Measurements from ENCODE around the gene DNALI1.

DNA sequence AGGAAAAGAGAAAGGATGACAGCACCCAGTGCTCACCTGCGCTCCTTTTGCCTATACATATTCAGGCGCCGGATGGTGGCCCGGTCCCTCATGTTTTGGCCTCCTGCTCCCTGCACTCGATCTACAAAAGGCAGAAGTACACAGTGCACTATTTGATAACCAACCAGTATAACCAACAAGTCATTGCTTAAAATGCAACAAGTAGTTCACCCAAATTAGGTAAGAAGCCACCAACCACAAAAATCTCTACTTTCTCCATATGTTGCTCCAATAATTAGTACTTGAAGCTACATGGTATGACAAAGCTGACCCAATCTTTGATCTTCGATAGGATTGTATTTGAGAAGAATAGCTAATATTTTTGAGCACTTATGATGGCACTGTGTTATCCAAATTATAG is 37.0 kb downstream of the DNALI1 start:
- TF ChIP-seq STAT1 (IDR thresholded peaks at IDR 0.05; ENCODE audit: unreplicated experiment) (no peak), EZH2 (IDR thresholded peaks at IDR 0.05; ENCODE audit: low read depth, unreplicated experiment) (no peak), POLR2AphosphoS5 (IDR thresholded peaks at IDR 0.05; ENCODE audit: low read depth) (no peak), EZH2phosphoT487 (IDR thresholded peaks at IDR 0.05; ENCODE audit: unreplicated experiment) (no peak), CREB1 (CRISPR knock-in tag; IDR thresholded peaks at IDR 0.05; ENCODE audit: low read depth) (no peak), JUNB (IDR thresholded peaks at IDR 0.05; ENCODE audit: unreplicated experiment) (no peak), NANOG (IDR thresholded peaks at IDR 0.05; ENCODE audit: borderline replicate concordance) (no peak)
- TF ChIP-seq, protein P1, sequence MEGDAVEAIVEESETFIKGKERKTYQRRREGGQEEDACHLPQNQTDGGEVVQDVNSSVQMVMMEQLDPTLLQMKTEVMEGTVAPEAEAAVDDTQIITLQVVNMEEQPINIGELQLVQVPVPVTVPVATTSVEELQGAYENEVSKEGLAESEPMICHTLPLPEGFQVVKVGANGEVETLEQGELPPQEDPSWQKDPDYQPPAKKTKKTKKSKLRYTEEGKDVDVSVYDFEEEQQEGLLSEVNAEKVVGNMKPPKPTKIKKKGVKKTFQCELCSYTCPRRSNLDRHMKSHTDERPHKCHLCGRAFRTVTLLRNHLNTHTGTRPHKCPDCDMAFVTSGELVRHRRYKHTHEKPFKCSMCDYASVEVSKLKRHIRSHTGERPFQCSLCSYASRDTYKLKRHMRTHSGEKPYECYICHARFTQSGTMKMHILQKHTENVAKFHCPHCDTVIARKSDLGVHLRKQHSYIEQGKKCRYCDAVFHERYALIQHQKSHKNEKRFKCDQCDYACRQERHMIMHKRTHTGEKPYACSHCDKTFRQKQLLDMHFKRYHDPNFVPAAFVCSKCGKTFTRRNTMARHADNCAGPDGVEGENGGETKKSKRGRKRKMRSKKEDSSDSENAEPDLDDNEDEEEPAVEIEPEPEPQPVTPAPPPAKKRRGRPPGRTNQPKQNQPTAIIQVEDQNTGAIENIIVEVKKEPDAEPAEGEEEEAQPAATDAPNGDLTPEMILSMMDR (conservative IDR thresholded peaks at IDR 0.05; ENCODE audit: low read depth in 2 of 2): no peak
- TF ChIP-seq, protein P2, sequence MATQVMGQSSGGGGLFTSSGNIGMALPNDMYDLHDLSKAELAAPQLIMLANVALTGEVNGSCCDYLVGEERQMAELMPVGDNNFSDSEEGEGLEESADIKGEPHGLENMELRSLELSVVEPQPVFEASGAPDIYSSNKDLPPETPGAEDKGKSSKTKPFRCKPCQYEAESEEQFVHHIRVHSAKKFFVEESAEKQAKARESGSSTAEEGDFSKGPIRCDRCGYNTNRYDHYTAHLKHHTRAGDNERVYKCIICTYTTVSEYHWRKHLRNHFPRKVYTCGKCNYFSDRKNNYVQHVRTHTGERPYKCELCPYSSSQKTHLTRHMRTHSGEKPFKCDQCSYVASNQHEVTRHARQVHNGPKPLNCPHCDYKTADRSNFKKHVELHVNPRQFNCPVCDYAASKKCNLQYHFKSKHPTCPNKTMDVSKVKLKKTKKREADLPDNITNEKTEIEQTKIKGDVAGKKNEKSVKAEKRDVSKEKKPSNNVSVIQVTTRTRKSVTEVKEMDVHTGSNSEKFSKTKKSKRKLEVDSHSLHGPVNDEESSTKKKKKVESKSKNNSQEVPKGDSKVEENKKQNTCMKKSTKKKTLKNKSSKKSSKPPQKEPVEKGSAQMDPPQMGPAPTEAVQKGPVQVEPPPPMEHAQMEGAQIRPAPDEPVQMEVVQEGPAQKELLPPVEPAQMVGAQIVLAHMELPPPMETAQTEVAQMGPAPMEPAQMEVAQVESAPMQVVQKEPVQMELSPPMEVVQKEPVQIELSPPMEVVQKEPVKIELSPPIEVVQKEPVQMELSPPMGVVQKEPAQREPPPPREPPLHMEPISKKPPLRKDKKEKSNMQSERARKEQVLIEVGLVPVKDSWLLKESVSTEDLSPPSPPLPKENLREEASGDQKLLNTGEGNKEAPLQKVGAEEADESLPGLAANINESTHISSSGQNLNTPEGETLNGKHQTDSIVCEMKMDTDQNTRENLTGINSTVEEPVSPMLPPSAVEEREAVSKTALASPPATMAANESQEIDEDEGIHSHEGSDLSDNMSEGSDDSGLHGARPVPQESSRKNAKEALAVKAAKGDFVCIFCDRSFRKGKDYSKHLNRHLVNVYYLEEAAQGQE (IDR thresholded peaks at IDR 0.05; ENCODE audit: unreplicated experiment): no peak
- TF ChIP-seq, protein P3, sequence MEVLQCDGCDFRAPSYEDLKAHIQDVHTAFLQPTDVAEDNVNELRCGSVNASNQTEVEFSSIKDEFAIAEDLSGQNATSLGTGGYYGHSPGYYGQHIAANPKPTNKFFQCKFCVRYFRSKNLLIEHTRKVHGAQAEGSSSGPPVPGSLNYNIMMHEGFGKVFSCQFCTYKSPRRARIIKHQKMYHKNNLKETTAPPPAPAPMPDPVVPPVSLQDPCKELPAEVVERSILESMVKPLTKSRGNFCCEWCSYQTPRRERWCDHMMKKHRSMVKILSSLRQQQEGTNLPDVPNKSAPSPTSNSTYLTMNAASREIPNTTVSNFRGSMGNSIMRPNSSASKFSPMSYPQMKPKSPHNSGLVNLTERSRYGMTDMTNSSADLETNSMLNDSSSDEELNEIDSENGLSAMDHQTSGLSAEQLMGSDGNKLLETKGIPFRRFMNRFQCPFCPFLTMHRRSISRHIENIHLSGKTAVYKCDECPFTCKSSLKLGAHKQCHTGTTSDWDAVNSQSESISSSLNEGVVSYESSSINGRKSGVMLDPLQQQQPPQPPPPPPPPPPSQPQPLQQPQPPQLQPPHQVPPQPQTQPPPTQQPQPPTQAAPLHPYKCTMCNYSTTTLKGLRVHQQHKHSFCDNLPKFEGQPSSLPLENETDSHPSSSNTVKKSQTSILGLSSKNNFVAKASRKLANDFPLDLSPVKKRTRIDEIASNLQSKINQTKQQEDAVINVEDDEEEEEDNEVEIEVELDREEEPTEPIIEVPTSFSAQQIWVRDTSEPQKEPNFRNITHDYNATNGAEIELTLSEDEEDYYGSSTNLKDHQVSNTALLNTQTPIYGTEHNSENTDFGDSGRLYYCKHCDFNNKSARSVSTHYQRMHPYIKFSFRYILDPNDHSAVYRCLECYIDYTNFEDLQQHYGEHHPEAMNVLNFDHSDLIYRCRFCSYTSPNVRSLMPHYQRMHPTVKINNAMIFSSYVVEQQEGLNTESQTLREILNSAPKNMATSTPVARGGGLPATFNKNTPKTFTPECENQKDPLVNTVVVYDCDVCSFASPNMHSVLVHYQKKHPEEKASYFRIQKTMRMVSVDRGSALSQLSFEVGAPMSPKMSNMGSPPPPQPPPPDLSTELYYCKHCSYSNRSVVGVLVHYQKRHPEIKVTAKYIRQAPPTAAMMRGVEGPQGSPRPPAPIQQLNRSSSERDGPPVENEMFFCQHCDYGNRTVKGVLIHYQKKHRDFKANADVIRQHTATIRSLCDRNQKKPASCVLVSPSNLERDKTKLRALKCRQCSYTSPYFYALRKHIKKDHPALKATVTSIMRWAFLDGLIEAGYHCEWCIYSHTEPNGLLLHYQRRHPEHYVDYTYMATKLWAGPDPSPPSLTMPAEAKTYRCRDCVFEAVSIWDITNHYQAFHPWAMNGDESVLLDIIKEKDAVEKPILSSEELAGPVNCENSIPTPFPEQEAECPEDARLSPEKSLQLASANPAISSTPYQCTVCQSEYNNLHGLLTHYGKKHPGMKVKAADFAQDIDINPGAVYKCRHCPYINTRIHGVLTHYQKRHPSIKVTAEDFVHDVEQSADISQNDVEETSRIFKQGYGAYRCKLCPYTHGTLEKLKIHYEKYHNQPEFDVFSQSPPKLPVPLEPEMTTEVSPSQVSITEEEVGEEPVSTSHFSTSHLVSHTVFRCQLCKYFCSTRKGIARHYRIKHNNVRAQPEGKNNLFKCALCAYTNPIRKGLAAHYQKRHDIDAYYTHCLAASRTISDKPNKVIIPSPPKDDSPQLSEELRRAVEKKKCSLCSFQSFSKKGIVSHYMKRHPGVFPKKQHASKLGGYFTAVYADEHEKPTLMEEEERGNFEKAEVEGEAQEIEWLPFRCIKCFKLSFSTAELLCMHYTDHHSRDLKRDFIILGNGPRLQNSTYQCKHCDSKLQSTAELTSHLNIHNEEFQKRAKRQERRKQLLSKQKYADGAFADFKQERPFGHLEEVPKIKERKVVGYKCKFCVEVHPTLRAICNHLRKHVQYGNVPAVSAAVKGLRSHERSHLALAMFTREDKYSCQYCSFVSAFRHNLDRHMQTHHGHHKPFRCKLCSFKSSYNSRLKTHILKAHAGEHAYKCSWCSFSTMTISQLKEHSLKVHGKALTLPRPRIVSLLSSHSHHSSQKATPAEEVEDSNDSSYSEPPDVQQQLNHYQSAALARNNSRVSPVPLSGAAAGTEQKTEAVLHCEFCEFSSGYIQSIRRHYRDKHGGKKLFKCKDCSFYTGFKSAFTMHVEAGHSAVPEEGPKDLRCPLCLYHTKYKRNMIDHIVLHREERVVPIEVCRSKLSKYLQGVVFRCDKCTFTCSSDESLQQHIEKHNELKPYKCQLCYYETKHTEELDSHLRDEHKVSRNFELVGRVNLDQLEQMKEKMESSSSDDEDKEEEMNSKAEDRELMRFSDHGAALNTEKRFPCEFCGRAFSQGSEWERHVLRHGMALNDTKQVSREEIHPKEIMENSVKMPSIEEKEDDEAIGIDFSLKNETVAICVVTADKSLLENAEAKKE (CRISPR knock-in tag; IDR thresholded peaks at IDR 0.05): no peak
- TF ChIP-seq, protein P4, sequence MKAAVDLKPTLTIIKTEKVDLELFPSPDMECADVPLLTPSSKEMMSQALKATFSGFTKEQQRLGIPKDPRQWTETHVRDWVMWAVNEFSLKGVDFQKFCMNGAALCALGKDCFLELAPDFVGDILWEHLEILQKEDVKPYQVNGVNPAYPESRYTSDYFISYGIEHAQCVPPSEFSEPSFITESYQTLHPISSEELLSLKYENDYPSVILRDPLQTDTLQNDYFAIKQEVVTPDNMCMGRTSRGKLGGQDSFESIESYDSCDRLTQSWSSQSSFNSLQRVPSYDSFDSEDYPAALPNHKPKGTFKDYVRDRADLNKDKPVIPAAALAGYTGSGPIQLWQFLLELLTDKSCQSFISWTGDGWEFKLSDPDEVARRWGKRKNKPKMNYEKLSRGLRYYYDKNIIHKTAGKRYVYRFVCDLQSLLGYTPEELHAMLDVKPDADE (IDR thresholded peaks at IDR 0.05): no peak

Measured in GM23338 (cell line).